Left ventricle myocardium inferior (tissue), 1 donor: ENCODE results near the gene USP24. TPM values are rescaled to one million over a fixed set of nuclear protein-coding genes. Genes with fewer than 3 reads are reported as not detected.

Experiments
- DNase-seq: peaks from one replicate; pipeline ENCODE4 v3.0.0-alpha.2; 2020
- H3K27ac ChIP-seq: fragments of 200-600 bp; replicated peaks from 2 replicates; pipeline ENCODE4 v1.8.0; 2021
- H3K27me3 ChIP-seq: fragments of 200-600 bp; 2 replicates; pipeline ENCODE4 v1.8.0; 2021; ENCODE audit warnings: low read depth
- H3K36me3 ChIP-seq: fragments of 200-600 bp; 2 replicates; pipeline ENCODE4 v1.8.0; 2021
- H3K4me1 ChIP-seq: fragments of 200-600 bp; 2 replicates; pipeline ENCODE4 v1.8.0; 2021
- H3K4me3 ChIP-seq: fragments of 200-600 bp; 2 replicates; pipeline ENCODE4 v1.8.0; 2021; ENCODE audit warnings: mild to moderate bottlenecking, moderate library complexity
- H3K9me3 ChIP-seq: fragments of 200-600 bp; replicated peaks from 2 replicates; pipeline ENCODE4 v1.8.0; 2021
- CTCF ChIP-seq: fragments of 200-600 bp; IDR thresholded peaks from 2 replicates; pipeline ENCODE4 v1.8.0; 2021; ENCODE audit warnings: antibody characterized with exemption, mild to moderate bottlenecking, borderline replicate concordance
- intact Hi-C: fragments of 100-400 bp; cut with micrococcal nuclease; formaldehyde crosslinking; loops from one replicate; pipeline ENCODE4 v1.11.0; 2022
- total RNA-seq: library from RNA; stranded (reverse); fragmentation: NEBNext Ultra II Directional; extraction: Animal tissue kit (Norgen Biotek cat#: 25700); gene quantifications from one replicate; pipeline ENCODE4 v1.2.1, GENCODE V29; 2021
- donor health status: DM: no; HTN: yes; CAD: no; lungs with severe emphysema.

Gene USP24
- total RNA-seq, 1 donor from 2014 or later: 39.5 TPM

DNA sequence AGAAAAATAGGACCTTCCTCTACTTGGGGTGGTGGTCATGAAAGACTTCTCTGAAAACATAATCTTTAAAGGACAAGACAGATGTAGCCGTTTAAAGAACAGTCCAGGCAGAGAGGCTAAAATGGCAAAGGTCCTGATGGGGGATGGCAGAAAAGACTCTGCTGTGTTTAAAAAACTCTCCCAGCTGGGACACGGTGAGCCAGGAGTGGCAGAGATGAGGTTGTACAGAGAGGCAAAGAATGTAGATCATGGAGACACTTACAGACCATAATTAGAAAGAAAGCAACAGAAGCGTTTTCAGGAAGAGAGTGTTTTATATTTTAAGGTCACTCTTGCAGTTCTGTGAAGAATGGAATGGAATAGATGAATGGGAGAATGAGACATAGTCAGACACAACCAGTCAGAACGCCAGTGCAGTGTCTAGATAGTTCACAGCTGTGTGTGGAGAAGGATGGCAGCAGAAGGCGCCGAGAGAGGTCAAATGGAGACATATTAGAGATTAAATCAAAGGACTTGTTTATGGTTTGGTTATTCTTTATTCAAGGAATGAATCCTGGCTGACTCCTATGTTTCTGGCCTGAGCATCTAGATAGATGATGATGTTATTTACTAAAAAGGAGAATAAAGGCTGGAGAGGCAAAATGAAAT is 47.8 kb downstream of the USP24 start:
- H3K36me3 ChIP-seq: peaks cover 57% of the 10 kb centered on the region
- H3K27ac ChIP-seq: no peak overlapping the region
- TF ChIP-seq CTCF: no peak
- intact Hi-C loops: no loop called here
- no peaks in the 10 kb centered on the region for H3K9me3 ChIP-seq
- no peaks in the 10 kb centered on the region for H3K27me3 ChIP-seq
- H3K4me3 ChIP-seq: no peak overlapping the region
- no peak for DNase-seq
- peaks cover 25% of the 10 kb centered on the region for H3K4me1 ChIP-seq

DNA sequence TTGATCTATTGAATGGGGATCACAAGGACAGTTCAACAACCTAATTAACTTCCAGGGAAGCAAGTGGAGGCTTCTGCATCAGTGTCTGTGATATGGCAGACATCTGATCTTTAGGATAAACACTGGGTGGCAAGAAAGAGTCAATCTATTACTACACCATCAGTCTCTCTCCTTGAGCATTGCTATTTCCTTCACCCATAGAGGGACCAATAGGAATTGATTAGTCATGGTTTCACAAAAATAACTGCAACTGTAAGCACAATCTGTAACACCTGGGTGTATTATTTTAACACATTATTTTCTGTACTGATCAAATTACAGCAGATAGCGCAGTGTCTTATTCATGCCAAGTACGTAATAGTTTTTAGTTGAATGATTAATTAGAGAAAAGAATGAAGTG is 50.3 kb downstream of the USP24 start:
- H3K36me3 ChIP-seq: peaks cover 60% of the 10 kb centered on the region

DNA sequence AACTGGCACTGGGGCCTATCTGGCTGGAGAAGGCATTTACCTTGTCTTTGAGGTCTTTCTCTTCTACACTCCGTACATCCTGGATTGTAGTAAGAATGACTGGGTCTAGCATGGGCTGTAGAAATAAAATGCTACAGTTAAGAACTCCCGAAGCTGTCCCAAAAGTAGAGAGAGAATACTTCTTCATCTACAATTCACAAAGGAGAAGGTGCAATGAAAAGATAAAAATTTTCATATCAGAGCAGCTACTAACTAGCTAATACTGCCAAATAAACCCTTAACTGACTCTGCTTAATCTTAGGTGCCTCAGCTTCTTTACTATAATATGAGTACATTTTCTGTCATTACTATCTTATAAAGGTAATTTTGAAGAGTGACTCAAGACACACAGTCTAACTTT is 55.6 kb downstream of the USP24 start:
- H3K36me3 ChIP-seq: peaks cover 77% of the 10 kb centered on the region
- no peaks in the 10 kb centered on the region for H3K27me3 ChIP-seq
- intact Hi-C loops: no loop called here
- H3K9me3 ChIP-seq: no peaks in the 10 kb centered on the region
- H3K4me3 ChIP-seq: no peak overlapping the region
- TF ChIP-seq CTCF: no peak
- no peak overlapping the region for H3K27ac ChIP-seq
- DNase-seq: no peak
- H3K4me1 ChIP-seq: no peaks in the 10 kb centered on the region

More for the DNA sequence above, 50.3 kb downstream of the USP24 start:
- H3K4me3 ChIP-seq: no peak overlapping the region
- no peak overlapping the region for H3K27ac ChIP-seq
- H3K4me1 ChIP-seq: peaks cover 14% of the 10 kb centered on the region
- H3K27me3 ChIP-seq: no peaks in the 10 kb centered on the region
- TF ChIP-seq CTCF: no peak
- DNase-seq: no peak
- H3K9me3 ChIP-seq: no peaks in the 10 kb centered on the region
- intact Hi-C loops: no loop called here

- Histone ChIP-seq H3K4me3 (no peak overlapping the region), H3K36me3 (peaks cover 82% of the 10 kb centered on the region), H3K9me3 (no peaks in the 10 kb centered on the region), H3K27ac (no peak overlapping the region), H3K4me1 (no peaks in the 10 kb centered on the region), H3K27me3 (no peaks in the 10 kb centered on the region)
- no peak for DNase-seq
- TF ChIP-seq CTCF: no peak
- intact Hi-C loops: no loop called here
Measured at GRCh38 chr1:55156608-55157007, 58.6 kb downstream of the USP24 start.

- intact Hi-C loops: no loop called here
- no peak for TF ChIP-seq CTCF
- peaks cover 82% of the 10 kb centered on the region for H3K36me3 ChIP-seq
- H3K9me3 ChIP-seq: no peaks in the 10 kb centered on the region
- H3K4me3 ChIP-seq: no peak overlapping the region
- no peak overlapping the region for H3K27ac ChIP-seq
- H3K27me3 ChIP-seq: no peaks in the 10 kb centered on the region
- no peaks in the 10 kb centered on the region for H3K4me1 ChIP-seq
- DNase-seq: no peak
Measured at GRCh38 chr1:55156093-55156492, 59.1 kb downstream of the USP24 start.
